GM18517 (cell line): Measurements from ENCODE around the gene C20orf204.

ENCODE experiments used
- ATAC-seq: cut with Tn5 transposase; IDR thresholded peaks from one replicate; pipeline ENCODE4 v1.9.1; 2021; ENCODE audit warnings: mild to moderate bottlenecking, moderate library complexity; ENCODE audit not compliant: unreplicated experiment

Gene C20orf204

GRCh38 chr20:64041040-64041780 lies 5.2 kb downstream of the C20orf204 start:
- no peak for ATAC-seq

- ATAC-seq = no peak
These were observed 5.7 kb downstream of the C20orf204 start for GRCh38 chr20:64041781-64042053.

GRCh38 chr20:64042054-64042781 lies 6.2 kb downstream of the C20orf204 start:
- ATAC-seq = no peak

- ATAC-seq = no peak
These were observed 7.8 kb downstream of the C20orf204 start for GRCh38 chr20:64043768-64044167.

GRCh38 chr20:64044484-64045247 lies 8.7 kb downstream of the C20orf204 start:
- ATAC-seq = no peak

GRCh38 chr20:64045346-64046011 lies 9.5 kb downstream of the C20orf204 start:
- ATAC-seq = no peak

- no peak for ATAC-seq
These were observed 11.0 kb downstream of the C20orf204 start for GRCh38 chr20:64047046-64047389.

- no peak for ATAC-seq
These were observed 12.0 kb downstream of the C20orf204 start for GRCh38 chr20:64047968-64048401.

GRCh38 chr20:64048402-64049044 lies 12.5 kb downstream of the C20orf204 start:
- ATAC-seq = no peak

- no peak for ATAC-seq
These were observed 13.3 kb downstream of the C20orf204 start, which contains the start of gene SOX18 for GRCh38 chr20:64049060-64049877. Gene SOX18, minus strand, starts transcription at chr20:64049639. Its CDS starts 123 bp downstream, at chr20:64049516.

GRCh38 chr20:64049878-64050260 lies 13.9 kb downstream of the C20orf204 start:
- no peak for ATAC-seq

- no peak for ATAC-seq
These were observed 14.5 kb downstream of the C20orf204 start for GRCh38 chr20:64050261-64051032.

GRCh38 chr20:64051033-64051452 lies 15.1 kb downstream of the C20orf204 start:
- ATAC-seq = no peak

GRCh38 chr20:64051561-64052325 lies 15.8 kb downstream of the C20orf204 start:
- ATAC-seq = no peak

GRCh38 chr20:64052326-64052722 lies 16.3 kb downstream of the C20orf204 start:
- no peak for ATAC-seq

GRCh38 chr20:64052987-64053840 lies 17.2 kb downstream of the C20orf204 start:
- ATAC-seq = no peak

GRCh38 chr20:64053841-64054661 lies 18.1 kb downstream of the C20orf204 start:
- ATAC-seq = no peak
